ENCODE measurements around the gene ZNF575. TPM values are rescaled to one million over a fixed set of nuclear protein-coding genes. Genes with fewer than 3 reads are reported as not detected.

Gene ZNF575
- total RNA-seq, 1 donor from 2014 or later = 1.3 TPM

- H4K20me1 ChIP-seq (ENCODE audit: insufficient read depth, low read length) = peaks cover 12% of the 10 kb centered on the region
- no peak for DNase-seq (ENCODE audit: low read depth)
- H3K27me3 ChIP-seq (ENCODE audit: insufficient read depth, low read length) = no peaks in the 10 kb centered on the region
- H3K4me1 ChIP-seq (ENCODE audit: insufficient read depth, low read length) = peaks cover 4% of the 10 kb centered on the region
- FAIRE-seq = no peak
- Mint-ChIP-seq H3K36me3 (ENCODE audit: low read depth, unreplicated experiment) (peaks cover 1% of the 10 kb centered on the region), H3K4me3 (ENCODE audit: unreplicated experiment) (no peak overlapping the region), H3K4me1 (ENCODE audit: low read depth, unreplicated experiment) (no peaks in the 10 kb centered on the region), H3K27me3 (ENCODE audit: low read depth, unreplicated experiment) (no peaks in the 10 kb centered on the region), H3K27ac (ENCODE audit: unreplicated experiment) (no peak overlapping the region), H3K9me3 (ENCODE audit: unreplicated experiment) (no peaks in the 10 kb centered on the region)
- no peak overlapping the region for H3K9ac ChIP-seq (ENCODE audit: low read length)
- no peak overlapping the region for H3K27ac ChIP-seq (ENCODE audit: low read depth, low read length)
- no peaks in the 10 kb centered on the region for H3K9me3 ChIP-seq (ENCODE audit: insufficient read depth, low read depth, low read length)
- H3K4me3 ChIP-seq (ENCODE audit: insufficient read depth, low read depth, low read length) = no peak overlapping the region
- H3K36me3 ChIP-seq (ENCODE audit: insufficient read depth, low read length) = peaks cover 5% of the 10 kb centered on the region
- no peak for TF ChIP-seq EZH2 (IDR thresholded peaks at IDR 0.05; ENCODE audit: insufficient read depth, low read length)
- no peak overlapping the region for H3K4me2 ChIP-seq (ENCODE audit: low read length)
- H2AFZ ChIP-seq (ENCODE audit: low read depth, low read length) = no peak overlapping the region
- H3K79me2 ChIP-seq (ENCODE audit: insufficient read depth, low read length) = peaks cover 25% of the 10 kb centered on the region
These were observed 36.7 kb downstream of the ZNF575 start for GRCh38 chr19:43569657-43570056.

GRCh38 chr19:43570174-43570791 is 37.3 kb downstream of the ZNF575 start:
- no peak overlapping the region for H3K27ac Mint-ChIP-seq (ENCODE audit: unreplicated experiment)
- no peaks in the 10 kb centered on the region for H3K27me3 ChIP-seq (ENCODE audit: insufficient read depth, low read length)
- no peak overlapping the region for H3K4me3 Mint-ChIP-seq (ENCODE audit: unreplicated experiment)
- no peaks in the 10 kb centered on the region for H3K27me3 Mint-ChIP-seq (ENCODE audit: low read depth, unreplicated experiment)
- FAIRE-seq (no peak), DNase-seq (ENCODE audit: low read depth) (no peak)
- H3K9ac ChIP-seq (ENCODE audit: low read length) = no peak overlapping the region
- peaks cover 12% of the 10 kb centered on the region for H4K20me1 ChIP-seq (ENCODE audit: insufficient read depth, low read length)
- H3K4me1 Mint-ChIP-seq (ENCODE audit: low read depth, unreplicated experiment) = peaks cover 2% of the 10 kb centered on the region
- H3K36me3 ChIP-seq (ENCODE audit: insufficient read depth, low read length) = peaks cover 5% of the 10 kb centered on the region
- no peak overlapping the region for H2AFZ ChIP-seq (ENCODE audit: low read depth, low read length)
- H3K36me3 Mint-ChIP-seq (ENCODE audit: low read depth, unreplicated experiment) = peaks cover 1% of the 10 kb centered on the region
- H3K4me1 ChIP-seq (ENCODE audit: insufficient read depth, low read length) = peaks cover 7% of the 10 kb centered on the region
- H3K9me3 ChIP-seq (ENCODE audit: insufficient read depth, low read depth, low read length) = no peaks in the 10 kb centered on the region
- no peak overlapping the region for H3K4me2 ChIP-seq (ENCODE audit: low read length)
- H3K4me3 ChIP-seq (ENCODE audit: insufficient read depth, low read depth, low read length) = no peak overlapping the region
- TF ChIP-seq CTCF (IDR thresholded peaks at IDR 0.05; ENCODE audit: insufficient read depth, low read depth, low read length) (no peak), EZH2 (IDR thresholded peaks at IDR 0.05; ENCODE audit: insufficient read depth, low read length) (no peak)
- no peak overlapping the region for H3K27ac ChIP-seq (ENCODE audit: low read depth, low read length)
- H3K9me3 Mint-ChIP-seq (ENCODE audit: unreplicated experiment) = no peaks in the 10 kb centered on the region
- peaks cover 31% of the 10 kb centered on the region for H3K79me2 ChIP-seq (ENCODE audit: insufficient read depth, low read length)

- peaks cover 2% of the 10 kb centered on the region for H3K9me3 Mint-ChIP-seq (ENCODE audit: unreplicated experiment)
- FAIRE-seq = no peak
- H3K4me3 ChIP-seq (ENCODE audit: insufficient read depth, low read depth, low read length) = no peak overlapping the region
- H2AFZ ChIP-seq (ENCODE audit: low read depth, low read length) = no peak overlapping the region
- H3K27me3 ChIP-seq (ENCODE audit: insufficient read depth, low read length) = no peaks in the 10 kb centered on the region
- peaks cover 12% of the 10 kb centered on the region for H4K20me1 ChIP-seq (ENCODE audit: insufficient read depth, low read length)
- peaks cover 5% of the 10 kb centered on the region for H3K36me3 ChIP-seq (ENCODE audit: insufficient read depth, low read length)
- H3K27ac Mint-ChIP-seq (ENCODE audit: unreplicated experiment) = no peak overlapping the region
- H3K27ac ChIP-seq (ENCODE audit: low read depth, low read length) = no peak overlapping the region
- TF ChIP-seq CTCF (IDR thresholded peaks at IDR 0.05; ENCODE audit: insufficient read depth, low read depth, low read length) (no peak), EZH2 (IDR thresholded peaks at IDR 0.05; ENCODE audit: insufficient read depth, low read length) (no peak)
- peaks cover 1% of the 10 kb centered on the region for H3K36me3 Mint-ChIP-seq (ENCODE audit: low read depth, unreplicated experiment)
- DNase-seq (ENCODE audit: low read depth) = no peak
- no peaks in the 10 kb centered on the region for H3K9me3 ChIP-seq (ENCODE audit: insufficient read depth, low read depth, low read length)
- H3K9ac ChIP-seq (ENCODE audit: low read length) = no peak overlapping the region
- H3K4me3 Mint-ChIP-seq (ENCODE audit: unreplicated experiment) = no peak overlapping the region
- H3K4me1 ChIP-seq (ENCODE audit: insufficient read depth, low read length) = peaks cover 11% of the 10 kb centered on the region
- H3K4me2 ChIP-seq (ENCODE audit: low read length) = no peak overlapping the region
- peaks cover 28% of the 10 kb centered on the region for H3K79me2 ChIP-seq (ENCODE audit: insufficient read depth, low read length)
- H3K27me3 Mint-ChIP-seq (ENCODE audit: low read depth, unreplicated experiment) = no peaks in the 10 kb centered on the region
- H3K4me1 Mint-ChIP-seq (ENCODE audit: low read depth, unreplicated experiment) = peaks cover 2% of the 10 kb centered on the region
These were observed 39.2 kb downstream of the ZNF575 start for GRCh38 chr19:43572171-43572588.
